H1 (cell line): ENCODE data around the gene TIFAB. TPM values are rescaled to one million over a fixed set of nuclear protein-coding genes. Genes with fewer than 3 reads are reported as not detected.

Experiments used
- CTCF ChIA-PET: fragments of 300-600 bp; sonication (Branson Sonifier 250); formaldehyde crosslinking; loops from one replicate; lab custom pipeline; 2021; ENCODE audit not compliant: partially characterized antibody; lab: Charles Lee
- POLR2A ChIA-PET: fragments of 300-600 bp; sonication (Branson Sonifier 250); formaldehyde crosslinking; loops from one replicate; lab custom pipeline; 2021; ENCODE audit warnings: inconsistent platforms; ENCODE audit not compliant: partially characterized antibody; lab: Charles Lee
- DNase-seq, 2 experiments: peaks; one replicate each; pipeline versions ENCODE4 v3.0.0 to v3.0.0-alpha.2; 2010 to 2022; ENCODE audit warnings: low spot score in 2 of 2, low read depth in 1 of 2, mixed read lengths in 1 of 2
- FAIRE-seq: peaks from 2 replicates; lab custom pipeline; 2011; peaks lifted over from hg19 to GRCh38; lab: Jason Lieb, UNC
- H2AFZ ChIP-seq: 2 replicates; pipeline ENCODE4 v1.8.1; 2012; ENCODE audit warnings: low read length, inconsistent platforms
- H2AK5ac ChIP-seq: 2 replicates; pipeline ENCODE4 v1.6.1; 2013; ENCODE audit warnings: low read depth, low read length
- H2BK120ac ChIP-seq: replicated peaks from 2 replicates; pipeline ENCODE3; 2013; ENCODE audit warnings: low read depth, low read length, inconsistent platforms
- H2BK12ac ChIP-seq: 2 replicates; pipeline ENCODE4 v1.6.1; 2013; ENCODE audit warnings: low read depth, low read length
- H2BK15ac ChIP-seq: 2 replicates; pipeline ENCODE4 v1.6.1; 2013; ENCODE audit warnings: low read length
- H2BK20ac ChIP-seq: 2 replicates; pipeline ENCODE4 v1.6.1; 2013; ENCODE audit warnings: low read length
- H2BK5ac ChIP-seq: 2 replicates; pipeline ENCODE4 v1.6.1; 2013; ENCODE audit warnings: low read depth, low read length
- H3K14ac ChIP-seq: 2 replicates; pipeline ENCODE4 v1.6.1; 2013; ENCODE audit warnings: inconsistent platforms; ENCODE audit not compliant: insufficient read length
- H3K18ac ChIP-seq: 2 replicates; pipeline ENCODE4 v1.6.1; 2013; ENCODE audit warnings: low read length; ENCODE audit errors: extremely low read depth
- H3K23ac ChIP-seq: 2 replicates; pipeline ENCODE4 v1.6.1; 2013; ENCODE audit warnings: inconsistent platforms; ENCODE audit not compliant: insufficient read length
- H3K23me2 ChIP-seq: 2 replicates; pipeline ENCODE4 v1.6.1; 2013; ENCODE audit warnings: low read depth, low read length
- H3K27ac ChIP-seq: 2 replicates; pipeline ENCODE4 v1.6.1; 2011; ENCODE audit warnings: low read depth, low read length, inconsistent platforms
- H3K27me3 ChIP-seq, 4 experiments: replicated peaks in 1 of 4; 1 replicate in 1 of 4; 2 replicates in 3 of 4; pipeline versions ENCODE4 v1.6.1 to v1.8.1; 2011 to 2013; ENCODE audit warnings: low read length in 3 of 4, mild to moderate bottlenecking in 3 of 4, inconsistent platforms in 2 of 4, mixed read lengths in 2 of 4, moderate library complexity in 1 of 4; ENCODE audit not compliant: control insufficient read depth in 3 of 4, insufficient read depth in 3 of 4; ENCODE audit errors: extremely low read depth in 1 of 4
- H3K36me3 ChIP-seq, 4 experiments: 2 replicates each; pipeline versions ENCODE4 v1.6.1 to v1.8.1; 2011 to 2013; ENCODE audit warnings: mild to moderate bottlenecking in 4 of 4, low read length in 3 of 4, moderate library complexity in 2 of 4, control low read depth in 1 of 4, inconsistent platforms in 1 of 4; ENCODE audit not compliant: insufficient read depth in 4 of 4, control insufficient read depth in 2 of 4
- H3K4ac ChIP-seq: replicated peaks from 2 replicates; pipeline ENCODE3; 2013; ENCODE audit warnings: low read length, low read depth, mixed read lengths, inconsistent platforms; ENCODE audit not compliant: insufficient read length
- H3K4me1 ChIP-seq, 4 experiments: replicated peaks in 1 of 4; 1 replicate in 1 of 4; 2 replicates in 3 of 4; pipeline versions ENCODE4 v1.6.1 to v1.8.1; 2011 to 2013; ENCODE audit warnings: low read length in 3 of 4, inconsistent platforms in 2 of 4, mixed read lengths in 1 of 4; ENCODE audit not compliant: insufficient read depth in 4 of 4, control insufficient read depth in 3 of 4
- H3K4me2 ChIP-seq, 2 experiments: 2 replicates each; pipeline versions ENCODE4 v1.6.1 to v1.8.1; 2011 to 2013; ENCODE audit warnings: low read depth in 2 of 2, low read length in 2 of 2, control low read depth in 1 of 2, inconsistent platforms in 1 of 2, mild to moderate bottlenecking in 1 of 2; ENCODE audit not compliant: insufficient read depth in 1 of 2
- H3K4me3 ChIP-seq, 4 experiments: fragments of 200-600, 300-600 bp in 1 of 4; sonication (generic), shearing (Covaris generic), sonication (Bioruptor Twin) in 1 of 4; 2 replicates each; pipeline versions ENCODE4 v1.5.1 to v1.8.1; 2011 to 2016; ENCODE audit warnings: low read length in 4 of 4, low read depth in 3 of 4, control low read depth in 2 of 4, inconsistent platforms in 2 of 4, mild to moderate bottlenecking in 2 of 4, mixed read lengths in 1 of 4, moderate library complexity in 1 of 4; ENCODE audit not compliant: insufficient read depth in 2 of 4; ENCODE audit errors: extremely low read depth in 1 of 4
- H3K56ac ChIP-seq: replicated peaks from 2 replicates; pipeline ENCODE3; 2013; ENCODE audit warnings: low read depth, mild to moderate bottlenecking, mixed read lengths, low read length, inconsistent platforms; ENCODE audit not compliant: insufficient read length
- H3K79me1 ChIP-seq: 2 replicates; pipeline ENCODE4 v1.6.1; 2013; ENCODE audit warnings: low read depth, low read length, control low read depth
- H3K79me2 ChIP-seq, 2 experiments: 2 replicates each; pipeline versions ENCODE4 v1.6.1 to v1.8.1; 2012 to 2013; ENCODE audit warnings: low read length in 2 of 2, mild to moderate bottlenecking in 2 of 2, inconsistent platforms in 1 of 2; ENCODE audit not compliant: insufficient read depth in 2 of 2, control insufficient read depth in 1 of 2
- H3K9ac ChIP-seq, 4 experiments: replicated peaks in 1 of 4; 1 replicate in 1 of 4; 2 replicates in 3 of 4; pipeline versions ENCODE4 v1.6.1 to v1.8.1; 2011 to 2013; ENCODE audit warnings: low read depth in 3 of 4, low read length in 3 of 4, control low read depth in 2 of 4, mild to moderate bottlenecking in 2 of 4, moderate library complexity in 2 of 4, inconsistent platforms in 1 of 4; ENCODE audit errors: extremely low read depth in 1 of 4
- H3K9me3 ChIP-seq, 2 experiments: 2 replicates each; pipeline versions ENCODE4 v1.6.1 to v1.8.1; 2012 to 2013; ENCODE audit warnings: mild to moderate bottlenecking in 2 of 2, moderate library complexity in 2 of 2, control low read depth in 1 of 2, inconsistent platforms in 1 of 2, low read depth in 1 of 2, low read length in 1 of 2, mixed read lengths in 1 of 2; ENCODE audit not compliant: insufficient read depth in 2 of 2
- H4K20me1 ChIP-seq, 2 experiments: replicated peaks in 1 of 2; 2 replicates each; pipeline versions ENCODE3 to v1.8.1; 2011 to 2013; ENCODE audit warnings: inconsistent platforms in 2 of 2, low read length in 2 of 2, mild to moderate bottlenecking in 1 of 2; ENCODE audit not compliant: insufficient read depth in 2 of 2, control insufficient read depth in 1 of 2
- H4K5ac ChIP-seq: 2 replicates; pipeline ENCODE4 v1.6.1; 2013; ENCODE audit warnings: low read length, low read depth, mixed read lengths, inconsistent platforms; ENCODE audit not compliant: insufficient read length
- H4K8ac ChIP-seq: 2 replicates; pipeline ENCODE4 v1.8.0; 2013; ENCODE audit warnings: mild to moderate bottlenecking, moderate library complexity, low read length, inconsistent platforms; ENCODE audit not compliant: insufficient read depth; ENCODE audit errors: extremely low read depth
- H4K91ac ChIP-seq: replicated peaks from 2 replicates; pipeline ENCODE3; 2013; ENCODE audit warnings: low read length, mixed read lengths, inconsistent platforms; ENCODE audit not compliant: insufficient read length
- BACH1 ChIP-seq: IDR thresholded peaks from 2 replicates; pipeline ENCODE4 v1.6.1; 2012; ENCODE audit warnings: low read length, improper control_type of control experiment
- CREB1 ChIP-seq: IDR thresholded peaks from 2 replicates; pipeline ENCODE4 v1.6.1; 2012; ENCODE audit warnings: inconsistent platforms
- GABPA ChIP-seq: IDR thresholded peaks from 2 replicates; pipeline ENCODE4 v1.6.1; 2011; ENCODE audit warnings: mild to moderate bottlenecking, low read length, moderate library complexity, borderline replicate concordance; ENCODE audit not compliant: insufficient read depth
- HDAC2 ChIP-seq, 2 experiments: fragments of 300-600 bp in 1 of 2; sonication (generic) in 1 of 2; IDR thresholded peaks; 2 replicates each; pipeline ENCODE4 v1.6.1; 2011 to 2012; ENCODE audit warnings: low read depth in 2 of 2, low read length in 2 of 2, mild to moderate bottlenecking in 2 of 2, moderate library complexity in 2 of 2, borderline replicate concordance in 1 of 2, inconsistent platforms in 1 of 2
- JUN ChIP-seq: IDR thresholded peaks from 2 replicates; pipeline ENCODE4 v1.6.1; 2011; ENCODE audit warnings: low read depth, mild to moderate bottlenecking, improper control_type of control experiment, low read length
- JUND ChIP-seq: IDR thresholded peaks from 2 replicates; pipeline ENCODE4 v1.6.1; 2011; ENCODE audit warnings: mild to moderate bottlenecking, improper control_type of control experiment, low read length
- KDM4A ChIP-seq: IDR thresholded peaks from one replicate; pipeline ENCODE4 v1.7.1; 2012; ENCODE audit warnings: low read depth, mild to moderate bottlenecking, moderate library complexity, low read length, inconsistent platforms; ENCODE audit not compliant: severe bottlenecking
- KDM5A ChIP-seq: fragments of 200-600 bp; IDR thresholded peaks from 2 replicates; pipeline ENCODE4 v1.7.1; 2012; ENCODE audit warnings: mild to moderate bottlenecking, low read length, inconsistent platforms, mixed read lengths
- PHF8 ChIP-seq: fragments of 200-600 bp; sonication (generic); conservative IDR thresholded peaks from 2 replicates; pipeline ENCODE4 v1.7.1; 2012; ENCODE audit warnings: low read depth, mild to moderate bottlenecking, inconsistent platforms, low read length, moderate library complexity
- POLR2A ChIP-seq, 2 experiments: IDR thresholded peaks; 1 replicate in 1 of 2; 2 replicates in 1 of 2; pipeline ENCODE4 v1.6.1; 2011; ENCODE audit warnings: low read depth in 2 of 2, low read length in 2 of 2, mild to moderate bottlenecking in 2 of 2; ENCODE audit errors: control extremely low read depth in 1 of 2
- POLR2AphosphoS5 ChIP-seq: IDR thresholded peaks from 2 replicates; pipeline ENCODE4 v1.6.1; 2011; ENCODE audit warnings: low read depth, low read length
- SP1 ChIP-seq: IDR thresholded peaks from 2 replicates; pipeline ENCODE4 v1.6.1; 2011; ENCODE audit warnings: low read depth, low read length
- TBP ChIP-seq: IDR thresholded peaks from 2 replicates; pipeline ENCODE4 v1.6.1; 2011; ENCODE audit warnings: low read depth, low read length, improper control_type of control experiment
- YY1 ChIP-seq: IDR thresholded peaks from 2 replicates; pipeline ENCODE4 v1.6.1; 2011; ENCODE audit warnings: low read depth, mild to moderate bottlenecking, low read length
- WGBS, 2 experiments: shearing (Covaris generic) in 1 of 2; methylation state at CpG; one replicate each; pipeline versions ENCODE4 v1.1.6 to v1.1.7; 2013 to 2015; ENCODE audit warnings: low lambda C conversion rate in 2 of 2, mixed read lengths in 2 of 2, inconsistent platforms in 1 of 2, low coverage in 1 of 2, missing lambda C conversion rate in 1 of 2; ENCODE audit not compliant: insufficient replicate concordance in 2 of 2, insufficient coverage in 1 of 2, insufficient read length in 1 of 2; ENCODE audit errors: extremely low coverage in 1 of 2, missing lambda C conversion rate in 1 of 2; 5-methylcytosine and 5-hydroxymethylcytosine counted together
- polyA plus RNA-seq, 7 experiments: library from polyadenylated mRNA; depleted of rRNA in 3 of 7; stranded (reverse) in 5 of 7; unstranded in 2 of 7; fragments of >200 nt in 5 of 7; fragments of 200-250 nt in 2 of 7; gene quantifications; 1 replicate in 5 of 7; 2 replicates in 1 of 7; 4 replicates in 1 of 7; pipeline versions ENCODE4 v1.2.1 to v1.2.3, GENCODE V29; 2011 to 2013; ENCODE audit warnings: missing spikeins in 2 of 7, mixed read lengths in 2 of 7
- total RNA-seq: library from RNA; stranded (reverse); fragmentation: NEBNext Ultra II Directional; extraction: Animal tissue kit (Norgen Biotek cat#: 25700); gene quantifications from 2 replicates; pipeline ENCODE4 v1.2.1, GENCODE V29; 2021

TIFAB gene
- total and polyA plus RNA-seq, 2 of the 8 experiments (the other 6 are each of a cell fraction or from before 2014, with no cell fraction given): not detected

- DNase-seq (peak in 1 of 2 experiments; percentile 35), FAIRE-seq (no peak)
- no peak overlapping the region for H4K91ac ChIP-seq
- H3K4me2 ChIP-seq: no peak overlapping the region
- H4K5ac ChIP-seq: no peak overlapping the region
- no peak overlapping the region for H2BK15ac ChIP-seq
- POLR2A ChIA-PET: no interaction called here
- no peak overlapping the region for H2BK20ac ChIP-seq
- H3K79me2 ChIP-seq: no peaks in the 10 kb centered on the region
- H2BK5ac ChIP-seq: no peak overlapping the region
- no peaks in the 10 kb centered on the region for H3K36me3 ChIP-seq
- 92% methylated on average over 9 of the region's 10 CpGs; no CpG with 5 or more reads in 1 of the 2 experiments for WGBS, 2 experiments
- no peak overlapping the region for H2AFZ ChIP-seq
- CTCF ChIA-PET: interaction anchor here (0.9 to 19.4 kb wide), 4 partner anchors 10 to 113 kb away, joined by 3 to 264 read pairs (median 34); no protein-coding TSS in a partner anchor
- H4K8ac ChIP-seq: no peak overlapping the region
- H3K27me3 ChIP-seq: no peaks in the 10 kb centered on the region; a peak in 1 of 7 replicates
- H3K18ac ChIP-seq: no peak overlapping the region
- H3K79me1 ChIP-seq: no peaks in the 10 kb centered on the region
- H3K23ac ChIP-seq: no peak overlapping the region
- no peak overlapping the region for H2BK12ac ChIP-seq
- no peak for TF ChIP-seq JUND
- TF ChIP-seq KDM5A: no peak
- no peak for TF ChIP-seq TBP
- TF ChIP-seq GABPA: no peak
- no peak for TF ChIP-seq CREB1
- TF ChIP-seq KDM4A: no peak
- no peak for TF ChIP-seq PHF8
- TF ChIP-seq POLR2AphosphoS5: no peak
- TF ChIP-seq POLR2A (IDR thresholded peaks at IDR 0.05; ENCODE audit: control extremely low read depth in 1 of 2, low read depth in 2 of 2, low read length in 2 of 2): no peak
- no peak for TF ChIP-seq YY1
- TF ChIP-seq JUN: no peak
- TF ChIP-seq SP1: no peak
- TF ChIP-seq HDAC2 (IDR thresholded peaks at IDR 0.05; ENCODE audit: borderline replicate concordance in 1 of 2, low read depth in 2 of 2, low read length in 2 of 2): no peak
- no peak for TF ChIP-seq BACH1
- no peaks in the 10 kb centered on the region; a peak in 1 of 7 replicates for H3K4me1 ChIP-seq
- no peak overlapping the region for H3K4me3 ChIP-seq
- no peak overlapping the region for H3K56ac ChIP-seq
- no peaks in the 10 kb centered on the region for H4K20me1 ChIP-seq
- no peak overlapping the region for H3K14ac ChIP-seq
- H3K9me3 ChIP-seq: no peaks in the 10 kb centered on the region
- no peak overlapping the region for H3K27ac ChIP-seq
- no peak overlapping the region for H2BK120ac ChIP-seq
- no peaks in the 10 kb centered on the region; the same call in 1 of the 2 replicates for H3K23me2 ChIP-seq
- no peak overlapping the region for H3K4ac ChIP-seq
- no peak overlapping the region for H3K9ac ChIP-seq
- no peak overlapping the region for H2AK5ac ChIP-seq
These were observed 13.4 kb downstream of the TIFAB start for GRCh38 chr5:135438636-135439221.
